GM18867 (cell line): Measurements from ENCODE around the gene HPGD.

Experiments
- ATAC-seq: cut with Tn5 transposase; IDR thresholded peaks from one replicate; pipeline ENCODE4 v1.9.1; 2021; ENCODE audit warnings: mild to moderate bottlenecking, moderate library complexity; ENCODE audit not compliant: unreplicated experiment

Gene HPGD

GRCh38 chr4:174479140-174479539 lies 43.1 kb downstream of the HPGD start:
- no peak for ATAC-seq

GRCh38 chr4:174475528-174475927 lies 46.8 kb downstream of the HPGD start:
- ATAC-seq = no peak

- ATAC-seq = no peak
Observed at GRCh38 chr4:174474457-174475075, 47.7 kb downstream of the HPGD start.

- no peak for ATAC-seq
Observed at GRCh38 chr4:174467107-174467506, 55.2 kb downstream of the HPGD start.

GRCh38 chr4:174464949-174465348 lies 57.3 kb downstream of the HPGD start:
- ATAC-seq = no peak

GRCh38 chr4:174461466-174462106 lies 60.7 kb downstream of the HPGD start:
- ATAC-seq = no peak

GRCh38 chr4:174460684-174461083 lies 61.6 kb downstream of the HPGD start:
- ATAC-seq = no peak

GRCh38 chr4:174457468-174457867 lies 64.8 kb downstream of the HPGD start:
- ATAC-seq = no peak

- no peak for ATAC-seq
Observed at GRCh38 chr4:174454815-174455473, 67.3 kb downstream of the HPGD start.

GRCh38 chr4:174451718-174452296 lies 70.5 kb downstream of the HPGD start:
- no peak for ATAC-seq

- no peak for ATAC-seq
Observed at GRCh38 chr4:174450786-174451125, 71.5 kb downstream of the HPGD start.

GRCh38 chr4:174449944-174450785 lies 72.1 kb downstream of the HPGD start:
- ATAC-seq = no peak

GRCh38 chr4:174449152-174449551 lies 73.1 kb downstream of the HPGD start:
- no peak for ATAC-seq

GRCh38 chr4:174444390-174444789 lies 77.9 kb downstream of the HPGD start:
- ATAC-seq = no peak
